ENCODE results near the gene KRTAP26-1.

The KRTAP26-1 gene, protein sequence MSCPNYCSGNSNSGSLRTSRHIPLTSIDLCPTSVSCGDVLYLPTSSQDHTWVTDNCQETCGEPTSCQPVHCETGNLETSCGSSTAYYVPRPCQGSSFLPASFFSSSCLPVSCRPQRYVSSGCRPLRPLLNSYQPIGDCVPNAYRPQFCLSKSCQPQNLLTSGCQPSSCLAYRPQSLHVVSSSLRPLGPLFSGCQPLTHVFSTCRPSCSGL

DNA sequence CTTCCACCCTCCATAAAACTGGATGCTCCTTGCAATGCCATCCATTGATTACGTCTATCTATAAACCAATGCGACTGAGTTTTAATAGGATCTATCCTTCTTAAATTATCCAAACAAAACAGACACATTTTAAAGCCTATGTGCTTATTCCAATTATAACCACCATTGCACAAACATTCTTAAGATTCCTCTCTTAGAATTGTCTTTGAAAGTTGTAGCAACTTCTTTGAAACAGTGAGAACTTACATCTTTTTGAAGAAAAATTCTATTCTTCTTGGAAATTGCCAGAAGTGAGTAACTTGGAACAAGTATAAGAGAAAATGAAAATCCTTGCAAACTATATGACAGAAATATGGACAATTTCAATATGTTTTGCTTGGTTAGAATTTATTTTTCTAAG lies at the start of gene KRTAP26-1:
Gene KRTAP26-1, minus strand, starts transcription at position 101 of the 400 bp plus-strand sequence. CDS start 280 bp downstream, outside the sequence.
- DNase-seq = no peak

DNA sequence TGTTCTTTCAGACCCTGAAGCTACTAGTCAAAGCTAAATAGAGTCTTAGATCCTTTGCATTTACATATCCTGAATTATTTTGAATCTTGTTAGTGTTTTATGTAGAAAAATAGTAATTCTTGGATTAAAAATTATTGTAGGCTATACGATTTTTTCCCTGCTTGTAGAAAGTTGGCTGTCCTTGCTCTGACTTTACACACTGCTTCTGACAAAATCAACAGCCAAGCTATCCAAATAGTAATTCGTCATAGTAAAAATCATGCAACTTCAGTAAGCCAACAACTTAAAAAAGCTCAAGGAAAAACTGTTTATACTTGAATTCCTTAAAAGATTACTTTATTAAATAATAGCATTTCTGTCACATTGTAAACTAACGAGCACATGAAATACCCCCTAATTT lies 35.8 kb upstream of the KRTAP26-1 start:
- DNase-seq = no peak

DNA sequence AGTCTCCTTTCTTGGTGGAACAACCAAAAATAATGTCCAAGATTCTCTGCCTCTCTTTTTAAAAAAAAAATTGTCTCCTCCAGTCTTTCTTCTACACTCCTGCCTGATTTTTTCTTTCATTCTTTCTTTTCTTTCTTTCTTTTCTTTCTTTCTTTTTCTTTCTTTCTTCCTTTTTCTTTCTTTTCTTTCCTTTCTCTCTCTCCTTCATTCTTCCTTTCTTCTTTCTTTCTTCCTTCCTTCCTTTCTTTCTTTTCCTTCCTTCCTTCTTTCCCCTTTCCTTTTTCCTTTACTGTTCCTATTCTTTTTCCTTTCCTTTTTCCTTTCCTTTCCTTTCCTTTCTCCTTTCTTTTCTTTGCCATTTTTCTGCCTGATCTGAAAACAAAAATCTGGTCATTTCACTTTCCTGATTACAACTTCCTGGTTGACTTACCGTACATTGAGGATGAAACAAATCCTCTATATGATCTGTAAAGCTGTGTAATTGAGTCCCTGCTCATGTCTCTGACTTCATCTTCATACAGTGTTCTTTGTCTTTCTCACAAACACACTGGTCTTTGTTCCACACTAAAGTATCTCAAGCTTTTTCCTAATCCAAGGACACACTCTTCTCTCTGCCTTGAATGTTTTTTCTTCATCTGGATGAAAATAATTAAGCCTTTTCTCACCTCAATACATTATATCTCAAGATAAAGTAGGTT lies 34.3 kb upstream of the KRTAP26-1 start:
- no peak for DNase-seq

DNA sequence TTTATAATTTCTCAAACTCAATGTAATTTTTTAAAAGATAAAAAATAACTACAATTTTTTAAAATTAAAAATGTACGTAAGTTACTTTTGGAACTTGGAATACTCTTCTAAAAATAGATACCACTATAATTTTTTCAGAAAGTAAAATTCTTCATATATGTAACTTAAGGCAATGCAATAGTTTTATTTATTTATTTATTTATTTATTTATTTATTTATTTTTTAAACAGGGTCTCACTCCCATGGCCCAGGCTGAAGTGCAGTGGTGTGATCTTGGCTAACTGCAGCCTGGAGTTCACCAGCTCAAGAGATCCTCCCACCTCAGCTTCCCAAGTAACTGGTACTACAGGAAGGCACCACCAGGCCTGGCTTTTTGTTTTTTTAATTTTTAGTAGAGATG lies 31.4 kb upstream of the KRTAP26-1 start:
- DNase-seq = no peak

DNA sequence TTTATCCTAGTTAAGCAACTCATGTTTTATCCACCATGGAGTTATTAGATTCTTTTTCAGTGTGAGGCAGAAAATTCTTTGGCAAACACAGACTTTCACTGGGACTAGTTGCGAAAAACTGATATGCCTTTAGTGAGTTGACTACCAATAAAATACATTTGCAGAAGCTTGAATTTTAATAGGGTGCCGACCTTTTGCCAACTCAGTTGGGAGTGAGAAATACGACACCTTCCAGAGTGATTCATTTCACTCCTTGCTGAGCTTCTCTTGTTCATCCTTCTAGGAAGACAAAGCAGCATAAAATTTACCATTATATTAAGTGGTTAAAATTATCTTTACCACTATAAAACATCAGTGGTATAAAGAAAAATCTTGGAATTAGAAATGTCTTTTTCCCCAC lies 29.5 kb upstream of the KRTAP26-1 start:
- no peak for DNase-seq

DNA sequence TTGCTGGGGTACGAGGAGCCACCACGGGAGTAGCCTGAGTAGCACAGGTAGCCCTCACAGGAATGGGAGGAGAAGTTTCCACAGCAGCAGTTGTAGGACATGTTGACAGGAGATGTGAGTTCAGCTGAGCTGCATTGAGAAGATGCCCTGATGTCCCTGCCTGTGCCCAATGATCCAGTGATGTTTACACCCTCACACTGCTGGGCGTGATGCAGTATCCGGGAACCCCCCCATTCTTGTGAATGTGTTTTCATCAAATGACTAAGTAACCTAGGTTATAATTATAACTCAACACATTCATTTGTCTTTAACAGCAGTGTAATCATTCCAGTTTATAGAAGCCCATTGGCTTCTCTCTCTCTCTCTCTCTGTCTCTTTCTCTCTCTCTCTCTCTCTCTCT lies 28.4 kb upstream of the KRTAP26-1 start, which contains the start of gene KRTAP23-1:
Gene KRTAP23-1, minus strand, starts transcription at position 101 of the 400 bp plus-strand sequence. Its CDS starts 0 bp downstream, at position 101.
- DNase-seq = no peak

DNA sequence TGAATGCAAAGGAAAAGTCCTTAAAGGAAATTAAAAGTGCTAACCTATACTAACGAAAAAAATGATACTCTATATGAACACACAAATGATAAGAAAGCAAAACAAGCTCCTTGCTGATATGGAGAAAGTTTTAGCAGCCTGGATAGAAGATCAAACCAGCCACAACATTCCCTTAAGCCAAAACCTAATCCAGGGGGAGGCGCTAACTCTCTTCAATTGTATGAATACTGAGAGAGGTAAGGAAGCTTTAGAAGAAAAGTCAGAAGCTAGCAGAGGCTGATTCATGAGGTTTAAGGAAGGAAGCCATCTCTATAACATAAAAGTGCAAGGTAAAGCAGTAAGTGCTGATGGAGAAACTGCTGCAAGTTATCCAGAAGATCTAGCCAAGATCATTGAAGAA lies 24.9 kb upstream of the KRTAP26-1 start:
- no peak for DNase-seq

DNA sequence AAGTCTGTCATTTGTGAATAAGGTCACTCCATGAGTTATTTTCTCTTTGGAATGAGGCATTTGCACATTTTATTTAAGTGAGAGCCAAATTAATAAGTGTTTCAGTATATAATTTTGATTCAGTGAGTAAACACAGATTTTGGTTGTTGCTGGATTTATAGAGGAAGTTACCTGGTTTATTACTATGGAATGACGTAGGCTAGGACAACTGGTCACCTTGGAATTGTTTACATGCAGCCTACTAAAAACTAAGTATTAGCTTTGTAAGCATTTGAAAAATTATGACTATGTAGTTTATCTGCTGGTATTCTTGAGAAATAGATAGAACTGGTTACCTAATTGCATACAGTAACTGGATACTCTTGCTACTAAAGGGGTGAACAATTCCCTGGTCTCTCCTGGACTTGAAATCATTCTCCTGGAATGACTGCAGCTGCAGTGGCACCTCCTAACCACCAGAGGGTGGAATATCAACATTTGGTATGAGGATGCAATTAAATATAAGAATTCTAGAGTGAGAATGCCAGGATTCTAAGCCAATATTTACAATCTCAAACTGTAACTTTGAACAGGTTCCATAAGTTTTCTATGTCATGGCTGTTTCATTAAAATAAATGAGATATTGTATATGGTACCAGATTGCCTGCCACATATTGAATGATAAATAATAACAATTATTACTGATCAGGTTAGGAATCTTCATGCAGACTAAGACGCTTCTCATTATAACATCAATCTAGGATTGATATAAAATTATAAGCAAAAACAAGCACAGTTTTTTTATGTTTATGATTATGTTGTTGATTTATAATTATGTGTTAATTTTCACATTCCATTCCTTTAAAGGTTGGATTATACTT lies 20.8 kb upstream of the KRTAP26-1 start:
- DNase-seq = peak; percentile 52

DNA sequence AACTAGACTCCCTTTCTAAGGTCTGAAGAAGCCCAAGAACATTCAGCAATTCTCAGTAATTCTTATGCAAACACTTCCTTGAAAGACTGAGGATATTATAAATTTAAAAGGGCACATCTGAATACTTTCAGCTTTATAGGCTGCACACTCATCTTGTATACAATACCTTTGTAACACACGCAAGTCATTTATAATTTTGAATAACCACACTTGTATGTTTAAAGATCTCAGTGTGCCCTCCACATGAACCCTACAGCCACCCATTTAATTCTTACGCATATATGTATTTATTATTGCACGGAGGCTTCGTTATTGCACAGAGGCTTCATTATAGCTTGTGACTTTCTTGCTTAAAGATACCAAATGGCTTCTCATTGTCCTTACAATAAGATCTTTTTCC lies 18.6 kb upstream of the KRTAP26-1 start:
- no peak for DNase-seq

DNA sequence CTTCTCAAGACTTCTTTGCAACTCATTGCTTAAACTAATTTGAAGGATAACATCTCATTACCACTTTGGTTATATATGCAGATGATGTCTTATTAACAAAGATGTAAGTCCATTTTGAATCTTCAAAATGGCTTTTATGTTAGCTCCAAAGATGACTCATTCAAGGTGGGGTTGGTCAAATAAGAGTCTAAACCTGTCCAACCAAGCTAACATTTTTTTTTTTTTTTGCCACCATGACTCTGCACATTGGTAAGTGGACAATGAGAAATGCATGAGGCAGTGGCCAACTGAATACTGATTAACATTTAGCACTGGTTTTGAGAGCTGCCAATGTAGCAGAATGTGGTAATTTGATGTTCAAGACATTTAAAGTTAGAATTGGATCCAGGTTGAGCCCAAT lies 17.7 kb upstream of the KRTAP26-1 start:
- DNase-seq = no peak

DNA sequence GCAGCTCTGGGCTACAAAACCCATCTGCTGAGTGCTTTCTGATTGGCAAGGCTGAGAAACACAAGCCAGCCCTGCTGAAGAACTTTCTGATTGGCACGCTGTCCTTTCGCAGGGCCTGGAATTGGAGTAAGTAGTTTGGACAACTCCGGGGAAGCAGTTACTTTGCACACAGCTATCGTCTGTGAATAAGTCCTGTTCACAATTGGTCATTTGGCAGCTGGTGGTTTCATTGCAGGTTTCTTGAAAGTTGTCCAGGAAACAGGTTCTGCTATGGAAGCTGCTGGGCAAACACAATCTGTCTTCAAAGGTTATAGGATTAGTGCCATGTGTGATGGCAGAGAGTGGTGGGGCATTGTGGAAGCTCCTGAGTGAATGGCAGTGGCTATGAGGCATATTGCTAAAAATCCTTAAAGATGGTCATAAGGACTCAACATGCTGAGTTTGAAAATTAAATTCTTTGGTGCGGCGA lies 17.2 kb upstream of the KRTAP26-1 start, which contains the start of gene KRTAP27-1:
Gene KRTAP27-1, minus strand, starts transcription at position 419 of the 469 bp plus-strand sequence. Its CDS starts 26 bp downstream, at position 393.
- no peak for DNase-seq

DNA sequence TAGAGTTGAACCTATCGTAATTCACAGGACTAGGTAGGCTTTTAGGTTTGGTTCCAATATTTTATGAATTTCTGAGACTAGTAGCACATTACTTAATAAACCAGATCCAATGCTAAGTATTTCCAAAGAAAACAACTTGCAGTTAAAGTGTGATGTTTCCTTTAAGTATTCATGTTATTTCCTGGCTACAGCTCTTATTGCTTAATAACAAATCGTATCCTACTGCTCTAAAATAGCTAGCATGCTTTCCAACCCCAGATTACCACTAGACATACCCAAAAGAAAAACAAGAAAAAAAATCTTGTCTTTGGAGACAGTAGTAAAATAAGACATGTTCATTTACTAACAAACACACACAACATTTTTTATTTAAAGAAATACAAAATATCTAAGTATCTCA lies 16.5 kb upstream of the KRTAP26-1 start:
- DNase-seq = no peak

DNA sequence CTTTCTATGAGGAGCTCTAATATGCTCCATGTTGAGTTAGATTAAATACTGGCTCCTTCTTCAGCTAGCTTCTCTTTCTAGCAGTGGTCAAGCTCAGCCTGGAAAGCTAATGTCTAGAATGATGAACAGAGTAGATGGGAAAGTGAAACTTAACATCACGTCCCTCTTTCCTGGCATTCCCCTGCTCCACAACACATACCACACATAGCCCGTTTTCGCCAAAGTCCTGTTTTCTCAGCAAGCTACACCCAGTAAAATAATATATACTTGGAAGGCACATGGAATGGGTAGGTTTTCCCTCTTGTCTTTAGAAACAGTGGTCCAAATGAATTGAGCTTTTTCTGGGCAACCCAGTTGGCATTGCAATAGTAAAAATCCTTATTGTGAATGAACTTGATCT lies 13.6 kb upstream of the KRTAP26-1 start:
- no peak for DNase-seq

DNA sequence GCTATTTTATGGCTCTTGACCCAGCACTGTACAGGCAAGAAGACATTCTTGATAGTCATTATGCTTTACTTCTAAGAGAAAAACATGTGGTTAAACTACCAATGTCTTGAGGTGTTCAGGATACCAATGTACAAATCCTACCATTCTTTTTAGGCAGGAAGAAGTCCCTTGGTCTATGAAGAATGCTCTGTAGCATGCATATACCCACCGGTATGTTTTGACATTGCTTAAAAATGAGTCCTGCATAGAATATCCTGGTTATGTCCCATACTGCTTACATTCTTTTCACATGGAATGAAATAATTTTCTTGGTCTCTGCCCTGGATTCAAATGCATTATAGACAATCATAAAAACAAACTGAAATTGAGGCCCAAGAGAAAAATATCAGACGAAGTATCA lies 12.6 kb upstream of the KRTAP26-1 start:
- no peak for DNase-seq

DNA sequence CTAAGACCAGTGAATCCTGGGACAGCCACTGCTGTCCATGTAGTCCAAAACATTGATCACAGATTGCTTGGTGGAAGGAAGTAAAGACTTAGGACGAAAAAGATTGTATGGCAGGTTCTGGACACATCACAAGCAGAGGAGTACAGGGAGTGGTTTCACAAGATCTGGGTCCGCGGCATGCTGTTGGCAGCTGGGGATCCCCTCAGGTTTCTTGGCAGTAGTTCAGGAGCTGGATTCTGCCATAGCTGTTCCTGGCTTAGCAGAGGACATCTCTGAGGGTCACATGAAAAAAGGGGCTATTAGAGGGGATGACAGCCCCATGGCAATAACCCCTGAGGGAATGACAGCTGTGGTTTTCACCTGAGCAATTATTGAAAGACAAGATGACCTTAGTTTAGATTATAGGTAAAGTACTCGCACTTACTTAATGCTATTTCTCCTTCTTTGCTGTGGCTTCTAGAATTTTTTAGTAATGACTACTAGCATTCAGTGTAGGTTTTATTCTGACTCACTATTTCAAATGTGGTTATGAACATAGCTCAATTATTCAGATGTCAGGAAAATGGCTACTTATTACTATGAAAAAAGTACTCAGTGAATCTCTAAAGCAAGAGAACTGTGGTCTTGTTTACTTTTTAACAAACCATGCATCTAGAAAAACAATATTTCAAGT lies 9.2 kb upstream of the KRTAP26-1 start:
- no peak for DNase-seq

DNA sequence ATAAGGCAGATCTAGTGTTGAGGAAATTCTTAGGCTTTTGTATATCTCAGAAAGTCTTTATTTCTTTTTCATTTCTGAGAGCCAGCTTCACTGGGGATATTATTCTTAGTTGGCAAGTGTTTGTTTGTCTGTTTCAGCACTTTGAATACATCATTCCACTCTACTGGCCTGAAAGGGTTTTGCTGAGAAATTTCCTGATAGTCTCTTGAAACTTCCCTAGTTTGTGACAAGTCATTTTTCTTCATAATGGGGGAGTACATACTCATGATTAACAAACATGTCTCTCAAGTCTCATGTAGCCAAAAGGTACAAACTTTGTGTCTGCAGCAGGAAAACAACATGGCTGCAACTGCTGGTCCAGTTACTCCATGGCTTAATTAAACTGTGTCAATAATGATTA lies 6.3 kb upstream of the KRTAP26-1 start:
- no peak for DNase-seq

DNA sequence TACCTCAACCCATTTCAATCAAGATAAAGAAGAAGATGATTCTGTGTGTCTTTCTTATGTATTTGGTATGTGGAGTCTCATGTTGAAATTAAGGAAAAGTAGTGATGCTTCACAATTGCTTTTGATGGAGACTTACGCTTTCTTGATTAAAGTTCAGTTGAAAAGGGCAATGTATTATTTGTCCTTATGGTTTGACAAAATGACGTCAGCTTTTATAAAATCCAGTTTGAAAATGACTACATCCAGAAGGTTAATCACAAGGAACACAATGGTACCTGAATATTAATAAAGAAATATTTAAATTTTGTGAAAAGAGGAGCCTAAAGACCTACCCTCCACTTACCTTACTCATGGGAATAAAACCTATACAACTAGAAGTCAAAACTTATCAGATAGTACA lies 4.4 kb downstream of the KRTAP26-1 start:
- no peak for DNase-seq

DNA sequence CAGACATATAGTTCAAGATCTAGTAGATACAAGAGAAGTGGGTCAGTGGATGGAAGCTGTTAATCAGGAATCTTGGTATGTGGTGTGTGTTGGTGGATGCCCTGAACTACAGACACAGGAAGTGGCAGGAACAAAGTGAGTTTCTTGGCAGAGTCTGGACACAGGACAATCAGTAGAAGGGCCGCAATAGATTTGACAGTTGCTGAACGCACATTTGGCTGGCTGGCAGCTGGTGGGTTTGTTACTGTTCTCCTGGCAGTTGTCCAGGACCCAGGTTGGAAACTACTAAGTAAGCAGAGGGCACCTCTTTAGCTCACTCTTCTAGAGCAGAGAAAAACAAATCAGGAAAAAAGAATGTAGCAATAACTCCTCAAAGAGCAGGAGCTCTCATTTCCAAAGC lies 13.2 kb downstream of the KRTAP26-1 start:
- DNase-seq = no peak

DNA sequence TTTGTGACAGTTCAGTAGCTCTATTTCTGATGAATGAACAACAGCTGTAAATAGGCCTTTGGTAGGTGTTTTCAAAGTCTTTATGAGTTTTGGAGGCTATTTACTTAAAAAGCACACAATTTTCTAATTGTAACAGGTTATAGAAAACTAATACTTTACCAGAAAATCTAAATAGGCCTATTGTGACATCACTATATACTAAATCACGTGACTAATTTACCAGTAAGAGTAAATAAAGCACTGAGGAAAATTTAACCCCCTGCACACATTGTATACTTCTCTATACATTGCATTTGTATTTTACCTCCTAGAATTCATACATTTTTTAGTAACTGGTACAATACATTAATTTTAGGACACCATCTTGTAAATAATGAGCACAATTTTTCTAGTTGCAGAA lies 15.0 kb downstream of the KRTAP26-1 start:
- no peak for DNase-seq

DNA sequence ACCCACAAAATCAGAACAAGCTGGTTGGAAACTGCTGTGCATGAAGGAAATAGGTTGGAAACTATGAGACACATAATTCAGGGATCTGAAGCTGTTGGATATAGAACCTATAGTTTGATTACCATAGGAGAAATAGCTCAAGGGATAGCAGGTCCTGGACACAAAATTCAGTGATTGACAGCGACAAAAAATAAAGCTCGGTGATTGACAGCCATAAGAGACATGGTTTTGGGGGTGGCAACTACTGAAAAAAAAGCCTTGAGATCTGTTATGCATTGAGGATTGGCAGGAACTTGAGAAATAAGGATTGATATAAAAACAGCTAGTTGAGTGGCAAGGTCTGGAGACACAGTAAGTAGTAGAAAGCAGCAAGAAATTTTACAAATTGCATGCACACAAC lies 30.9 kb downstream of the KRTAP26-1 start, which contains the start of gene KRTAP25-1:
Gene KRTAP25-1, minus strand, starts transcription at position 300 of the 400 bp plus-strand sequence. Its CDS starts 24 bp downstream, at position 276.
- no peak for DNase-seq

DNA sequence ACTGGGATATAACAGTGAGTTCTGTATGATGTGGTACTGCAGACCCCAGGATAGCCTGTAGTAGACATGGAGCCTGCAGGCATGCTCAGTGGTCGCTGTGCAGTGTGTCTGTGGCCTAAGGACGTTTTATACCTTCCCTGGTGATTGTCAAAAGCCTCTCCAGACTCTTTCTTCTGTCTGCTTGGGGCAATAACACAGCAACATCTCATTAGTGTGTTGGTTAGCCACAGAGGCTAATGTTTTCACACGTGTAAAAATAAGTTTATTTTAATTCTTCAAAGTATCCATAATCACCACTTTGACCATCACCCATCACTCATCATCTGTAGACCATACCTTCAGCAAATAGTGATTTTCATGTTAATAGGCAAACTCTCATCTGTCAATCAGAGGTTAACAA lies 37.3 kb downstream of the KRTAP26-1 start, which contains the start of gene KRTAP24-1:
Gene KRTAP24-1, minus strand, starts transcription at position 101 of the 400 bp plus-strand sequence. Its CDS starts 18 bp downstream, at position 83.
- no peak for DNase-seq

DNA sequence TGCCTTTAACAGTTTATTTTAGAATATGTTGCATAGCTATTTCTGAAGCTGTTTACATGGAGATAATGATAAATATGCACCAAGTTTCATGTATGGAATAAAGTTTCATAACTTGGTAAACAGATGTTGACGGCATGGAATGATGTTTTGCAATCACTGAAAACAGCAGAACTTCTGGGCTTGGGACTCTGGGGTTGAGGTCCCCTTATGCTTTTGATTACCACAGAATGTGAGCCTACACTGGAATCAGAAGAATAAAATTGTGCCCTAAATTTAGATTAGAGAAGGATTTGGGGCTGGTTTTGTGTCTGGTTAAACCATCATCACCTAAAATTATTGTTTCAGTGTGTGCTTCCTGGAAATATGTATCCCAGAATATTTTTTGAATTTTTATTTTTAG lies 48.5 kb downstream of the KRTAP26-1 start:
- DNase-seq = no peak

DNA sequence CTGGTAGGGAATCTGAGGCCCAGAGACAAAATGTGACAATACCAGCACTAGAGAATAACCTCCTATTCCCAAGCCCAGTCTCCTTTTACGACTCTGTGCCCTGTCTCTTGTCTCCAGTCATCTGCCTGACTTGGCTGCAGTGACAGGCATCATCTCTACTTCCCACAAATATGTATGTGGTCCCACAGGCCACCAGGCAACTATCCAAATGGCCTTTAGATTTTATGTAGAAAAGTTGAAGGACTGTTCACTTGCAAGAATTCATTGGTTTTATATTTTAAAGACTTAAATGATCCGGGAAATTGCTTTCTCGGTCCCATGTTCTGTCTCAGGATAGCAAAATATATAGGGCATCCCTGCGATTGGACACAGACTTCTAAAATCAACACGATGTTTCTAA lies 49.0 kb downstream of the KRTAP26-1 start:
- no peak for DNase-seq

All from stimulated activated CD4-positive, alpha-beta T cell treated with anti-CD3 and anti-CD28 coated beads, Interleukin-15, amount 100 ng/mL, for 24 hours (primary cell).